H7 (cell line): ENCODE results near the gene LRRC51. TPM values are rescaled to one million over a fixed set of nuclear protein-coding genes. Genes with fewer than 3 reads are reported as not detected.

Source experiments
- DNase-seq: peaks from one replicate; pipeline ENCODE4 v3.0.0; 2012
- H3K27me3 ChIP-seq: 2 replicates; pipeline ENCODE4 v1.6.0; 2011; ENCODE audit warnings: mild to moderate bottlenecking, low read length; ENCODE audit not compliant: control insufficient read depth, insufficient read depth
- H3K36me3 ChIP-seq: replicated peaks from 2 replicates; pipeline ENCODE4 v1.5.1; 2011; ENCODE audit warnings: low read length; ENCODE audit not compliant: control insufficient read depth, insufficient read depth
- H3K4me3 ChIP-seq: 2 replicates; pipeline ENCODE4 v1.5.1; 2011; ENCODE audit warnings: low read depth, mild to moderate bottlenecking, control low read depth, low read length, moderate library complexity; ENCODE audit not compliant: insufficient read depth
- total RNA-seq: library from RNA; depleted of rRNA; stranded (reverse); fragments of >200 nt; shearing (Covaris generic); gene quantifications from 2 replicates; pipeline ENCODE4 v1.2.3, GENCODE V29; 2014; rRNA removed

The LRRC51 gene
- 4.2 and 6.7 TPM in 2 replicates for total RNA-seq

- DNase-seq = peak; percentile 93
- Histone ChIP-seq H3K36me3 (no peaks in the 10 kb centered on the region), H3K27me3 (no peaks in the 10 kb centered on the region)
These were observed at the start of gene LRRC51, which contains the start of gene NUMA1 for GRCh38 chr11:72080326-72081183. Gene LRRC51, plus strand, starts transcription at chr11:72080850. Its CDS starts 8,234 bp downstream, at chr11:72089084. Gene NUMA1, minus strand, starts transcription at chr11:72080542. Its CDS starts 44,599 bp downstream, at chr11:72035943.

GRCh38 chr11:72036687-72037086 is 44.0 kb upstream of the LRRC51 start:
- no peak for DNase-seq
- H3K4me3 ChIP-seq = no peak overlapping the region
- no peaks in the 10 kb centered on the region; the same call in 1 of the 2 replicates for H3K36me3 ChIP-seq
- no peaks in the 10 kb centered on the region for H3K27me3 ChIP-seq

More at GRCh38 chr11:72080326-72081183, at the start of gene LRRC51, which contains the start of gene NUMA1:
- peak within 1 kb of the TSS; percentile 76 for H3K4me3 ChIP-seq

GRCh38 chr11:72037554-72038311 is 42.9 kb upstream of the LRRC51 start:
- H3K4me3 ChIP-seq = no peak overlapping the region
- H3K27me3 ChIP-seq = no peaks in the 10 kb centered on the region
- DNase-seq = no peak
- no peaks in the 10 kb centered on the region; the same call in 1 of the 2 replicates for H3K36me3 ChIP-seq

GRCh38 chr11:72038491-72038890 is 42.2 kb upstream of the LRRC51 start:
- Histone ChIP-seq H3K4me3 (no peak overlapping the region), H3K27me3 (no peaks in the 10 kb centered on the region), H3K36me3 (no peaks in the 10 kb centered on the region; the same call in 1 of the 2 replicates)
- DNase-seq = no peak

- Histone ChIP-seq H3K4me3 (no peak overlapping the region), H3K27me3 (no peaks in the 10 kb centered on the region), H3K36me3 (no peaks in the 10 kb centered on the region)
- no peak for DNase-seq
These were observed 41.4 kb upstream of the LRRC51 start for GRCh38 chr11:72039031-72039855.

- no peaks in the 10 kb centered on the region for H3K27me3 ChIP-seq
- H3K4me3 ChIP-seq = peak overlapping the region; percentile 37; the same call in 1 of the 2 replicates
- H3K36me3 ChIP-seq = no peaks in the 10 kb centered on the region
- DNase-seq = no peak
These were observed 40.7 kb upstream of the LRRC51 start for GRCh38 chr11:72039856-72040401.

- peak; percentile 81 for DNase-seq
- peak overlapping the region; percentile 37 for H3K4me3 ChIP-seq
- no peaks in the 10 kb centered on the region for H3K27me3 ChIP-seq
- no peaks in the 10 kb centered on the region for H3K36me3 ChIP-seq
These were observed 39.9 kb upstream of the LRRC51 start for GRCh38 chr11:72040491-72041363.

GRCh38 chr11:72041364-72042063 is 39.1 kb upstream of the LRRC51 start:
- Histone ChIP-seq H3K27me3 (no peaks in the 10 kb centered on the region), H3K4me3 (peak overlapping the region; percentile 37), H3K36me3 (no peaks in the 10 kb centered on the region)
- peak; percentile 71 for DNase-seq

- Histone ChIP-seq H3K4me3 (peak overlapping the region; percentile 37), H3K36me3 (no peaks in the 10 kb centered on the region), H3K27me3 (no peaks in the 10 kb centered on the region)
- DNase-seq = no peak
These were observed 38.4 kb upstream of the LRRC51 start for GRCh38 chr11:72042064-72042745.

- Histone ChIP-seq H3K27me3 (no peaks in the 10 kb centered on the region), H3K36me3 (no peaks in the 10 kb centered on the region; the same call in 1 of the 2 replicates), H3K4me3 (no peak overlapping the region)
- DNase-seq = no peak
These were observed 34.8 kb upstream of the LRRC51 start for GRCh38 chr11:72045849-72046248.

- no peak for DNase-seq
- H3K36me3 ChIP-seq = no peaks in the 10 kb centered on the region; the same call in 1 of the 2 replicates
- H3K4me3 ChIP-seq = no peak overlapping the region
- no peaks in the 10 kb centered on the region for H3K27me3 ChIP-seq
These were observed 31.7 kb upstream of the LRRC51 start for GRCh38 chr11:72048766-72049460.
